SU-DHL-6 (cell line): ENCODE data around the gene ASTN2.

ENCODE experiments used
- CTCF ChIP-seq: fragments of 200-600 bp; sonication (generic); IDR thresholded peaks from one replicate; pipeline ENCODE4 v1.5.1; 2017; ENCODE audit warnings: antibody characterized with exemption, mild to moderate bottlenecking, low read length, moderate library complexity; ENCODE audit not compliant: insufficient read depth, poor library complexity, severe bottlenecking
- EZH2phosphoT487 ChIP-seq: fragments of 200-600 bp; sonication (generic), shearing (Covaris generic); conservative IDR thresholded peaks from 2 replicates; pipeline ENCODE4 v1.6.1; 2018; ENCODE audit warnings: mild to moderate bottlenecking, antibody characterized with exemption, low read length, moderate library complexity, mixed read lengths

GRCh38 chr9:117300371-117301110, 114.3 kb downstream of the ASTN2 start:
- TF ChIP-seq CTCF, result no peak
- TF ChIP-seq EZH2phosphoT487, result no peak
